Suprapubic skin (tissue), 3 donors: ENCODE results near the gene SLC46A1.

Experiments used
- CTCF ChIP-seq, 2 donors: fragments of 200-600 bp in 1 of 2; fragments of 450-650 bp in 1 of 2; sonication (generic) in 1 of 2; IDR thresholded peaks; one replicate each; pipeline ENCODE4 v1.5.1; 2016 to 2019; ENCODE audit warnings: antibody characterized with exemption in 2 of 2, mild to moderate bottlenecking in 1 of 2, moderate library complexity in 1 of 2
- EP300 ChIP-seq: sonication (generic); formaldehyde crosslinking; IDR thresholded peaks from one replicate; pipeline ENCODE4 v1.6.1; 2017; ENCODE audit warnings: antibody characterized with exemption
- POLR2A ChIP-seq, 2 donors: fragments of 450-650 bp; IDR thresholded peaks; one replicate each; pipeline ENCODE4 v1.6.1; 2017; ENCODE audit warnings: antibody characterized with exemption in 2 of 2, mild to moderate bottlenecking in 2 of 2, moderate library complexity in 2 of 2

- TF ChIP-seq POLR2A (IDR thresholded peaks at IDR 0.05), result no peak
- TF ChIP-seq CTCF (IDR thresholded peaks at IDR 0.05), result no peak
- no peak for TF ChIP-seq EP300
These were observed 7.6 kb downstream of the SLC46A1 start for GRCh38 chr17:28398280-28398981.
